ENCODE data around the gene NAV2.
A peak's percentile ranks its signal among the peaks of the same experiment; 100 is the strongest.

GRCh38 chr11:20026629-20027555 lies 314.3 kb downstream of the NAV2 start:
- TF ChIP-seq CTCF (conservative IDR thresholded peaks at IDR 0.05; ENCODE audit: low read depth in 2 of 2): no peak
- TF ChIP-seq POLR2AphosphoS5 (IDR thresholded peaks at IDR 0.05; ENCODE audit: low read depth): no peak
- no peak for TF ChIP-seq EZH2 (IDR thresholded peaks at IDR 0.05; ENCODE audit: low read depth, unreplicated experiment)
- TF ChIP-seq, protein P1, sequence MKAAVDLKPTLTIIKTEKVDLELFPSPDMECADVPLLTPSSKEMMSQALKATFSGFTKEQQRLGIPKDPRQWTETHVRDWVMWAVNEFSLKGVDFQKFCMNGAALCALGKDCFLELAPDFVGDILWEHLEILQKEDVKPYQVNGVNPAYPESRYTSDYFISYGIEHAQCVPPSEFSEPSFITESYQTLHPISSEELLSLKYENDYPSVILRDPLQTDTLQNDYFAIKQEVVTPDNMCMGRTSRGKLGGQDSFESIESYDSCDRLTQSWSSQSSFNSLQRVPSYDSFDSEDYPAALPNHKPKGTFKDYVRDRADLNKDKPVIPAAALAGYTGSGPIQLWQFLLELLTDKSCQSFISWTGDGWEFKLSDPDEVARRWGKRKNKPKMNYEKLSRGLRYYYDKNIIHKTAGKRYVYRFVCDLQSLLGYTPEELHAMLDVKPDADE (IDR thresholded peaks at IDR 0.05): no peak
- TF ChIP-seq EZH2phosphoT487 (IDR thresholded peaks at IDR 0.05; ENCODE audit: unreplicated experiment): no peak
- TF ChIP-seq, protein P2, sequence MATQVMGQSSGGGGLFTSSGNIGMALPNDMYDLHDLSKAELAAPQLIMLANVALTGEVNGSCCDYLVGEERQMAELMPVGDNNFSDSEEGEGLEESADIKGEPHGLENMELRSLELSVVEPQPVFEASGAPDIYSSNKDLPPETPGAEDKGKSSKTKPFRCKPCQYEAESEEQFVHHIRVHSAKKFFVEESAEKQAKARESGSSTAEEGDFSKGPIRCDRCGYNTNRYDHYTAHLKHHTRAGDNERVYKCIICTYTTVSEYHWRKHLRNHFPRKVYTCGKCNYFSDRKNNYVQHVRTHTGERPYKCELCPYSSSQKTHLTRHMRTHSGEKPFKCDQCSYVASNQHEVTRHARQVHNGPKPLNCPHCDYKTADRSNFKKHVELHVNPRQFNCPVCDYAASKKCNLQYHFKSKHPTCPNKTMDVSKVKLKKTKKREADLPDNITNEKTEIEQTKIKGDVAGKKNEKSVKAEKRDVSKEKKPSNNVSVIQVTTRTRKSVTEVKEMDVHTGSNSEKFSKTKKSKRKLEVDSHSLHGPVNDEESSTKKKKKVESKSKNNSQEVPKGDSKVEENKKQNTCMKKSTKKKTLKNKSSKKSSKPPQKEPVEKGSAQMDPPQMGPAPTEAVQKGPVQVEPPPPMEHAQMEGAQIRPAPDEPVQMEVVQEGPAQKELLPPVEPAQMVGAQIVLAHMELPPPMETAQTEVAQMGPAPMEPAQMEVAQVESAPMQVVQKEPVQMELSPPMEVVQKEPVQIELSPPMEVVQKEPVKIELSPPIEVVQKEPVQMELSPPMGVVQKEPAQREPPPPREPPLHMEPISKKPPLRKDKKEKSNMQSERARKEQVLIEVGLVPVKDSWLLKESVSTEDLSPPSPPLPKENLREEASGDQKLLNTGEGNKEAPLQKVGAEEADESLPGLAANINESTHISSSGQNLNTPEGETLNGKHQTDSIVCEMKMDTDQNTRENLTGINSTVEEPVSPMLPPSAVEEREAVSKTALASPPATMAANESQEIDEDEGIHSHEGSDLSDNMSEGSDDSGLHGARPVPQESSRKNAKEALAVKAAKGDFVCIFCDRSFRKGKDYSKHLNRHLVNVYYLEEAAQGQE (IDR thresholded peaks at IDR 0.05; ENCODE audit: unreplicated experiment): no peak
- peak; percentile 58 for TF ChIP-seq CREB1 (CRISPR knock-in tag; IDR thresholded peaks at IDR 0.05; ENCODE audit: low read depth)
- no peak for TF ChIP-seq JUNB (IDR thresholded peaks at IDR 0.05; ENCODE audit: unreplicated experiment)

All from GM23338 (cell line).